Liver (tissue), 9 donors: ENCODE results near the gene EIF2B1. TPM values are rescaled to one million over a fixed set of nuclear protein-coding genes. Genes with fewer than 3 reads are reported as not detected.
"Not testable (repeated sequence)": the region's sequence is repeated elsewhere in the genome, so short reads cannot be mapped to it uniquely, and the experiment has no call there.

Source experiments
- DNase-seq: peaks from one replicate; pipeline ENCODE4 v3.0.0-alpha.2; 2017; ENCODE audit warnings: low spot score
- H3K27ac ChIP-seq, 2 donors: one replicate each; pipeline ENCODE4 v1.7.0; 2013; ENCODE audit warnings: inconsistent platforms in 2 of 2, low read length in 2 of 2, control low read depth in 1 of 2, low read depth in 1 of 2, mild to moderate bottlenecking in 1 of 2
- H3K27me3 ChIP-seq, 4 donors: one replicate each; pipeline versions ENCODE4 v1.6.1 to v1.7.0; 2013; ENCODE audit warnings: low read length in 3 of 4, inconsistent platforms in 1 of 4, mild to moderate bottlenecking in 1 of 4, moderate library complexity in 1 of 4; ENCODE audit not compliant: control insufficient read depth in 4 of 4, insufficient read depth in 4 of 4
- H3K36me3 ChIP-seq, 4 donors: one replicate each; pipeline versions ENCODE4 v1.6.1 to v1.7.0; 2013; ENCODE audit warnings: low read length in 3 of 4, mild to moderate bottlenecking in 3 of 4, low read depth in 1 of 4, moderate library complexity in 1 of 4; ENCODE audit not compliant: control insufficient read depth in 4 of 4, insufficient read depth in 3 of 4
- H3K4me1 ChIP-seq, 4 donors: one replicate each; pipeline versions ENCODE4 v1.6.1 to v1.7.0; 2013; ENCODE audit warnings: low read length in 3 of 4, mild to moderate bottlenecking in 3 of 4, moderate library complexity in 1 of 4; ENCODE audit not compliant: control insufficient read depth in 4 of 4, insufficient read depth in 4 of 4
- H3K4me3 ChIP-seq, 3 donors: one replicate each; pipeline versions ENCODE4 v1.6.1 to v1.7.0; 2013; ENCODE audit warnings: low read length in 3 of 3, control low read depth in 1 of 3, low read depth in 1 of 3, mild to moderate bottlenecking in 1 of 3
- H3K9ac ChIP-seq, 2 donors: one replicate each; pipeline ENCODE4 v1.7.0; 2013; ENCODE audit warnings: low read length in 2 of 2, mild to moderate bottlenecking in 2 of 2, moderate library complexity in 2 of 2, control low read depth in 1 of 2, low read depth in 1 of 2
- H3K9me3 ChIP-seq, 4 donors: one replicate each; pipeline versions ENCODE4 v1.6.1 to v1.7.0; 2013; ENCODE audit warnings: low read length in 3 of 4; ENCODE audit not compliant: control insufficient read depth in 4 of 4
- EGR1 ChIP-seq, 2 donors: IDR thresholded peaks; 2 replicates each; pipeline ENCODE4 v1.6.1; 2016 to 2018; ENCODE audit warnings: antibody characterized with exemption in 2 of 2, low read depth in 2 of 2
- FOXA1 ChIP-seq: IDR thresholded peaks from 2 replicates; pipeline ENCODE4 v1.6.1; 2016; ENCODE audit warnings: antibody characterized with exemption
- FOXA2 ChIP-seq: IDR thresholded peaks from 2 replicates; pipeline ENCODE4 v1.6.1; 2016; ENCODE audit warnings: antibody characterized with exemption
- GABPA ChIP-seq, 2 donors: IDR thresholded peaks in 1 of 2; conservative IDR thresholded peaks in 1 of 2; 2 replicates each; pipeline ENCODE4 v1.6.1; 2016; ENCODE audit warnings: antibody characterized with exemption in 2 of 2, mild to moderate bottlenecking in 1 of 2, moderate library complexity in 1 of 2
- HNF4A ChIP-seq, 2 donors: conservative IDR thresholded peaks; 2 replicates each; pipeline ENCODE4 v1.6.1; 2016; ENCODE audit warnings: antibody characterized with exemption in 2 of 2, mild to moderate bottlenecking in 2 of 2
- HNF4G ChIP-seq: IDR thresholded peaks from 2 replicates; pipeline ENCODE4 v1.6.1; 2016; ENCODE audit warnings: antibody characterized with exemption
- JUND ChIP-seq, 2 donors: IDR thresholded peaks; 2 replicates each; pipeline ENCODE4 v1.6.1; 2016; ENCODE audit warnings: antibody characterized with exemption in 2 of 2
- NR2F2 ChIP-seq: IDR thresholded peaks from 2 replicates; pipeline ENCODE4 v1.6.1; 2016; ENCODE audit warnings: antibody characterized with exemption
- RAD21 ChIP-seq, 2 donors: IDR thresholded peaks; 2 replicates each; pipeline ENCODE4 v1.6.1; 2016; ENCODE audit warnings: antibody characterized with exemption in 2 of 2, mild to moderate bottlenecking in 2 of 2
- REST ChIP-seq: IDR thresholded peaks from 2 replicates; pipeline ENCODE4 v1.6.1; 2016; ENCODE audit warnings: antibody characterized with exemption, mild to moderate bottlenecking
- RXRA ChIP-seq, 2 donors: IDR thresholded peaks; 2 replicates each; pipeline ENCODE4 v1.6.1; 2017 to 2018; ENCODE audit warnings: antibody characterized with exemption in 2 of 2, mild to moderate bottlenecking in 1 of 2
- SP1 ChIP-seq: IDR thresholded peaks from 2 replicates; pipeline ENCODE4 v1.6.1; 2018; ENCODE audit warnings: antibody characterized with exemption, mild to moderate bottlenecking
- TAF1 ChIP-seq: conservative IDR thresholded peaks from 2 replicates; pipeline ENCODE4 v1.6.1; 2016; ENCODE audit warnings: antibody characterized with exemption, mild to moderate bottlenecking
- YY1 ChIP-seq: IDR thresholded peaks from 2 replicates; pipeline ENCODE4 v1.6.1; 2016; ENCODE audit warnings: antibody characterized with exemption, mild to moderate bottlenecking
- ZBTB33 ChIP-seq: IDR thresholded peaks from 2 replicates; pipeline ENCODE4 v1.6.1; 2016; ENCODE audit warnings: antibody characterized with exemption
- WGBS: extraction: QIAGEN DNeasy Blood & Tissue Kit; methylation state at CpG from one replicate; pipeline ENCODE4 v1.1.7; 2013; 5-methylcytosine and 5-hydroxymethylcytosine counted together
- polyA plus RNA-seq, 2 donors: library from polyadenylated mRNA; stranded (reverse) in 1 of 2; unstranded in 1 of 2; fragments of 200-250 nt in 1 of 2; fragments of >200 nt in 1 of 2; fragmentation: Nextera tagmentation in 1 of 2; extraction: Ambion mirVana in 1 of 2; gene quantifications; one replicate each; pipeline versions ENCODE4 v1.2.1 to v1.2.3, GENCODE V29; 2013 to 2015
- total RNA-seq, 2 donors: library from RNA; depleted of rRNA; stranded (reverse); fragments of >200 nt; gene quantifications; one replicate each; pipeline ENCODE4 v1.2.3, GENCODE V29; 2014
- TF ChIP-seq, protein P1 (sequence below): IDR thresholded peaks from 2 replicates; pipeline ENCODE4 v1.6.1; 2016; ENCODE audit warnings: antibody characterized with exemption
- TF ChIP-seq, protein P2 (sequence below): IDR thresholded peaks from 2 replicates; pipeline ENCODE4 v1.6.1; 2016; ENCODE audit warnings: antibody characterized with exemption
- TF ChIP-seq, protein P3 (sequence below): fragments of 150-350 bp; IDR thresholded peaks from 2 replicates; pipeline ENCODE4 v1.5.1; 2017; ENCODE audit warnings: improper control_type of control experiment, low read depth, low read length; ENCODE audit not compliant: missing input control
- donor health status: healthy.
- donor health status: healthy.
- donor health status: healthy.
- donor health status: healthy.
- donor health status: healthy.

EIF2B1 gene
- total and polyA plus RNA-seq, 4 donors, result 14.0 to 34.5 (median 17.1) TPM

- Histone ChIP-seq H3K27ac (no peak overlapping the region), H3K36me3 (peaks cover 11 to 73% (median 48%) of the 10 kb centered on the region in 4 donors), H3K4me3 (no peak overlapping the region), H3K9ac (no peak overlapping the region), H3K27me3 (no peaks in the 10 kb centered on the region), H3K4me1 (peaks cover 0 to 8% (median 5%) of the 10 kb centered on the region in 4 donors), H3K9me3 (no peaks in the 10 kb centered on the region)
- no peak for TF ChIP-seq FOXA2
- TF ChIP-seq RAD21 (IDR thresholded peaks at IDR 0.05), result no peak
- no peak for DNase-seq
- 93% methylated on average over 4 of the region's 4 CpGs for WGBS
These were observed 25.7 kb downstream of the EIF2B1 start for GRCh38 chr12:123607756-123608155.

DNA sequence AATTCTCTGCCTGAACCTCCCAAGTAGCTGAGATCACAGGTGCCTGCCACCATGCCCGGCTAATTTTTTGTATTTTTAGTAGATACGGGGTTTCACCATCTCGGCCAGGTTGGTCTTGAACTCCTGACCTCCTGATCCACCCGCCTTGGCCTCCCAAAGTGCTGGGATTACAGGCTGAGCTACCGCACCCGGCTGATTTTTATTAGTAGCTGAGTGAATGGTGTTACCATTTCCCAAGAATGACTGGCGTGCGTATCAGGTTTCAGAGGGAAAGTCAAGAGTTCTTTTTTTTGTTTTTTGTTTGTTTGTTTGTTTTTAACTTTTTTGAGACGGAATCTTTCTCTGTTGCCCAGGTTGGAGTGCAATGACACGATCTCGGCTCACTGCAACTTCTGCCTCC is 30.0 kb downstream of the EIF2B1 start:
- not testable (repeated sequence) for H3K9ac ChIP-seq, H3K9me3 ChIP-seq, H3K27ac ChIP-seq, DNase-seq, H3K27me3 ChIP-seq, H3K4me3 ChIP-seq
- Histone ChIP-seq H3K4me1 (peaks cover 0 to 17% (median 11%) of the 10 kb centered on the region in 4 donors), H3K36me3 (peaks cover 3 to 37% (median 18%) of the 10 kb centered on the region in 4 donors)
- WGBS, result 93% methylated on average over 11 of the region's 11 CpGs

DNA sequence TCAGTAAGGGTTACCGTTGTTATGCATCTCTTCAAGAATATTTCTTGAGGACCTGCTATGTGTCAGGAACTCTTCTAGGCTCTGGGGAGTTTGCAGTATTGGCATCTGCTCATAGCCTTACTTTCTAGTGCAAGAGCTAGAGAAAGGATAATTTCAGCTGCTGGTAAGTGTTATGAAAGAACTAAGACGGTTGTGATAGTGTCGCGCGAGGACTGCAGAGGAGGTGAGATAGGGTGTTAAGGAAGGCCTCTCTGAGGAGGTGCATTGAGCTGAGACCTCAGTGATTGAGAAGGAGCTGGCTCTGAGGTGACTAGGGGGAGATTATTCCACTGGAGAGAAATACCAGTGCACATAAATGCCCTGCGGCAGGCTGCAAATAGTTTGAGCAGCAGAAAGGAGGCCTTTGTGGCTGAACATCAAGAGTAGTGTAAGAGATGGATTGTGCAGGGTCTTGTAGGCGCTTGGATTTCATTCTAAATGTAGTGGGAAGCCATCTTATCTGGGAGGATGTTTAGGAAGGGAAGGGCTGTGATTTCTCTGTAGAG is 30.8 kb downstream of the EIF2B1 start:
- DNase-seq, result no peak
- TF ChIP-seq SP1 (no peak), GABPA (IDR thresholded peaks at IDR 0.05 in 1 of 2, conservative IDR thresholded peaks at IDR 0.05 in 1 of 2) (no peak), YY1 (no peak), HNF4A (conservative IDR thresholded peaks at IDR 0.05) (no peak), FOXA2 (no peak), RXRA (IDR thresholded peaks at IDR 0.05) (no peak), TAF1 (no peak), REST (no peak), FOXA1 (no peak), NR2F2 (no peak), EGR1 (IDR thresholded peaks at IDR 0.05; ENCODE audit: low read depth in 2 of 2) (no peak), JUND (IDR thresholded peaks at IDR 0.05) (no peak), RAD21 (IDR thresholded peaks at IDR 0.05) (no peak), HNF4G (no peak), ZBTB33 (no peak)
- TF ChIP-seq, protein P1, sequence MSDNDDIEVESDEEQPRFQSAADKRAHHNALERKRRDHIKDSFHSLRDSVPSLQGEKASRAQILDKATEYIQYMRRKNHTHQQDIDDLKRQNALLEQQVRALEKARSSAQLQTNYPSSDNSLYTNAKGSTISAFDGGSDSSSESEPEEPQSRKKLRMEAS, result no peak
- TF ChIP-seq, protein P2, sequence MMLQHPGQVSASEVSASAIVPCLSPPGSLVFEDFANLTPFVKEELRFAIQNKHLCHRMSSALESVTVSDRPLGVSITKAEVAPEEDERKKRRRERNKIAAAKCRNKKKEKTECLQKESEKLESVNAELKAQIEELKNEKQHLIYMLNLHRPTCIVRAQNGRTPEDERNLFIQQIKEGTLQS, result no peak
- TF ChIP-seq, protein P3, sequence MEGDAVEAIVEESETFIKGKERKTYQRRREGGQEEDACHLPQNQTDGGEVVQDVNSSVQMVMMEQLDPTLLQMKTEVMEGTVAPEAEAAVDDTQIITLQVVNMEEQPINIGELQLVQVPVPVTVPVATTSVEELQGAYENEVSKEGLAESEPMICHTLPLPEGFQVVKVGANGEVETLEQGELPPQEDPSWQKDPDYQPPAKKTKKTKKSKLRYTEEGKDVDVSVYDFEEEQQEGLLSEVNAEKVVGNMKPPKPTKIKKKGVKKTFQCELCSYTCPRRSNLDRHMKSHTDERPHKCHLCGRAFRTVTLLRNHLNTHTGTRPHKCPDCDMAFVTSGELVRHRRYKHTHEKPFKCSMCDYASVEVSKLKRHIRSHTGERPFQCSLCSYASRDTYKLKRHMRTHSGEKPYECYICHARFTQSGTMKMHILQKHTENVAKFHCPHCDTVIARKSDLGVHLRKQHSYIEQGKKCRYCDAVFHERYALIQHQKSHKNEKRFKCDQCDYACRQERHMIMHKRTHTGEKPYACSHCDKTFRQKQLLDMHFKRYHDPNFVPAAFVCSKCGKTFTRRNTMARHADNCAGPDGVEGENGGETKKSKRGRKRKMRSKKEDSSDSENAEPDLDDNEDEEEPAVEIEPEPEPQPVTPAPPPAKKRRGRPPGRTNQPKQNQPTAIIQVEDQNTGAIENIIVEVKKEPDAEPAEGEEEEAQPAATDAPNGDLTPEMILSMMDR, result no peak
- Histone ChIP-seq H3K4me3 (peak overlapping the region; percentile 97 to 98 (median 98)), H3K36me3 (peaks cover 0 to 34% (median 19%) of the 10 kb centered on the region in 4 donors), H3K27ac (no peak overlapping the region), H3K27me3 (no peaks in the 10 kb centered on the region), H3K9ac (peak overlapping the region; percentile 68 to 94), H3K4me1 (peaks cover 0 to 17% (median 11%) of the 10 kb centered on the region in 4 donors), H3K9me3 (no peaks in the 10 kb centered on the region)
- 12% methylated on average over 7 of the region's 7 CpGs for WGBS
